OCI-LY1 (cell line): ENCODE results near the gene SLC7A4.

Experiments
- H2AFZ ChIP-seq: fragments of 200-600 bp; sonication (generic), shearing (Covaris generic); 2 replicates; pipeline ENCODE4 v1.6.0; 2014; ENCODE audit warnings: antibody characterized with exemption, mild to moderate bottlenecking, low read length
- H3F3A ChIP-seq: fragments of 200-600 bp; sonication (generic), shearing (Covaris generic); 2 replicates; pipeline ENCODE4 v1.6.0; 2014; ENCODE audit warnings: mild to moderate bottlenecking, antibody characterized with exemption, low read length, moderate library complexity; ENCODE audit not compliant: insufficient read depth
- H3K27ac ChIP-seq: fragments of 200-600 bp; sonication (generic); 2 replicates; pipeline ENCODE4 v1.5.1; 2014; ENCODE audit warnings: low read length, mixed run types, mild to moderate bottlenecking, low read depth; ENCODE audit not compliant: poor library complexity, severe bottlenecking
- H3K27me3 ChIP-seq: fragments of 200-600 bp; sonication (generic); 2 replicates; pipeline ENCODE4 v1.6.0; 2014; ENCODE audit warnings: antibody characterized with exemption, mild to moderate bottlenecking, low read length, moderate library complexity; ENCODE audit not compliant: insufficient read depth
- H3K36me3 ChIP-seq: fragments of 200-600 bp; sonication (generic); 2 replicates; pipeline ENCODE4 v1.6.1; 2014; ENCODE audit warnings: mild to moderate bottlenecking, antibody characterized with exemption, low read length, moderate library complexity, mixed read lengths; ENCODE audit not compliant: insufficient read depth
- H3K4me1 ChIP-seq: fragments of 200-600 bp; sonication (generic); 2 replicates; pipeline ENCODE4 v1.5.1; 2014; ENCODE audit warnings: mild to moderate bottlenecking, low read length, moderate library complexity; ENCODE audit not compliant: insufficient read depth, severe bottlenecking
- H3K4me2 ChIP-seq: fragments of 200-600 bp; sonication (generic), shearing (Covaris generic); 2 replicates; pipeline ENCODE4 v1.6.1; 2014; ENCODE audit warnings: low read length
- H3K4me3 ChIP-seq: fragments of 200-600 bp; sonication (generic); 2 replicates; pipeline ENCODE4 v1.5.1; 2014; ENCODE audit warnings: low read length, low read depth, mild to moderate bottlenecking, mixed read lengths; ENCODE audit not compliant: poor library complexity, severe bottlenecking
- H3K79me2 ChIP-seq: fragments of 200-600 bp; shearing (Covaris generic); 2 replicates; pipeline ENCODE4 v1.6.1; 2016; ENCODE audit warnings: mixed run types, low read length, mixed read lengths; ENCODE audit not compliant: insufficient read depth
- H3K9ac ChIP-seq: fragments of 200-600 bp; sonication (generic), shearing (Covaris generic); 2 replicates; pipeline ENCODE4 v1.6.1; 2014; ENCODE audit warnings: mild to moderate bottlenecking, low read length, mixed read lengths
- H3K9me2 ChIP-seq: fragments of 200-600 bp; sonication (generic), shearing (Covaris generic); 2 replicates; pipeline ENCODE4 v1.6.1; 2014; ENCODE audit warnings: low read depth, mild to moderate bottlenecking, low read length, mixed read lengths
- H3K9me3 ChIP-seq: fragments of 200-600 bp; shearing (Covaris generic); 2 replicates; pipeline ENCODE4 v1.6.1; 2014; ENCODE audit warnings: low read length, mixed read lengths
- H4K20me1 ChIP-seq: fragments of 200-600 bp; sonication (generic), shearing (Covaris generic); 2 replicates; pipeline ENCODE4 v1.6.0; 2016; ENCODE audit warnings: mild to moderate bottlenecking, low read length; ENCODE audit not compliant: insufficient read depth
- EZH2 ChIP-seq: fragments of 200-600 bp; sonication (generic), shearing (Covaris generic); IDR thresholded peaks from 2 replicates; pipeline ENCODE4 v1.8.0; 2017; ENCODE audit warnings: borderline replicate concordance, mixed run types, mild to moderate bottlenecking, antibody characterized with exemption, low read length, moderate library complexity, mixed read lengths
- TF ChIP-seq, protein P1 (sequence below): fragments of 200-600 bp; sonication (generic), shearing (Covaris generic); IDR thresholded peaks from 2 replicates; pipeline ENCODE4 v1.5.1; 2017; ENCODE audit warnings: mild to moderate bottlenecking, antibody characterized with exemption, low read length, moderate library complexity, mixed read lengths

The SLC7A4 gene

DNA sequence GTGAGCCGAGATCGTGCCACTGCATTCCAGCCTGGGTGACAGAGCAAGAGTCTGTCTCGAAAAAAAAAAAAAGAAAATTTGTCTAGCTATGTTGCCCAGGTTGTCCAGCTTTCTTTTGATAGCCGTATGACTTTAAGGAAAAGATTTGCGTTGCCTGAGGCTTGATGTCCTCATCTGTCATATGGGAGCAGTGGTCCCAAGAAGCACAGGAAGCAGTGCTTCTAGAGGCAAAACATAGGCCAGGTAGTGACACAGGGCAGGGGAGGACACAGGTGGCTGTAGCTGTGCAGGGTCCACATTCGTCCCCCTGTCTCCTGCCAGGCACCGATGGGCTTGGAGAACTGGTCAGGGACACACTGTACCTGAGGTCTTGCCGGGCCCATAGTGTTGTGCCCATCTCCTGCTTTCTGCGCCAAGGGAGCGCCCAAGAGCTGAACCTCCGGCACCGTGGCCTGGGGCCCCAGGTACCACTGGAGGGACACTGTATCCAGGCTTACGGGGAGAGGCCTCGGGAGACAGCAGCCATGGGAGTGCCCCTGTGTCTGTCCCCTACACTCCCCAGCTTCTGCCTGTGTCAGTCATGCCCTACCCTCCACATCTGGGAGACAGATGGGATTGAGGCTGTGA, 14.8 kb upstream of the SLC7A4 start:
- Histone ChIP-seq H3K79me2 (no peaks in the 10 kb centered on the region), H3K4me3 (no peak overlapping the region), H4K20me1 (no peaks in the 10 kb centered on the region), H3K9me3 (no peaks in the 10 kb centered on the region), H3K36me3 (no peaks in the 10 kb centered on the region), H3K9ac (no peak overlapping the region), H3K27me3 (0 out of 2 replicates have a peak, but pooled peaks cover 3% of the 10 kb centered on the region), H3K27ac (no peak overlapping the region), H3K4me1 (peaks cover 6% of the 10 kb centered on the region), H2AFZ (no peak overlapping the region), H3F3A (no peaks in the 10 kb centered on the region), H3K4me2 (no peak overlapping the region), H3K9me2 (no peaks in the 10 kb centered on the region)
- TF ChIP-seq, protein P1, sequence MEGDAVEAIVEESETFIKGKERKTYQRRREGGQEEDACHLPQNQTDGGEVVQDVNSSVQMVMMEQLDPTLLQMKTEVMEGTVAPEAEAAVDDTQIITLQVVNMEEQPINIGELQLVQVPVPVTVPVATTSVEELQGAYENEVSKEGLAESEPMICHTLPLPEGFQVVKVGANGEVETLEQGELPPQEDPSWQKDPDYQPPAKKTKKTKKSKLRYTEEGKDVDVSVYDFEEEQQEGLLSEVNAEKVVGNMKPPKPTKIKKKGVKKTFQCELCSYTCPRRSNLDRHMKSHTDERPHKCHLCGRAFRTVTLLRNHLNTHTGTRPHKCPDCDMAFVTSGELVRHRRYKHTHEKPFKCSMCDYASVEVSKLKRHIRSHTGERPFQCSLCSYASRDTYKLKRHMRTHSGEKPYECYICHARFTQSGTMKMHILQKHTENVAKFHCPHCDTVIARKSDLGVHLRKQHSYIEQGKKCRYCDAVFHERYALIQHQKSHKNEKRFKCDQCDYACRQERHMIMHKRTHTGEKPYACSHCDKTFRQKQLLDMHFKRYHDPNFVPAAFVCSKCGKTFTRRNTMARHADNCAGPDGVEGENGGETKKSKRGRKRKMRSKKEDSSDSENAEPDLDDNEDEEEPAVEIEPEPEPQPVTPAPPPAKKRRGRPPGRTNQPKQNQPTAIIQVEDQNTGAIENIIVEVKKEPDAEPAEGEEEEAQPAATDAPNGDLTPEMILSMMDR, result no peak
- no peak for TF ChIP-seq EZH2

DNA sequence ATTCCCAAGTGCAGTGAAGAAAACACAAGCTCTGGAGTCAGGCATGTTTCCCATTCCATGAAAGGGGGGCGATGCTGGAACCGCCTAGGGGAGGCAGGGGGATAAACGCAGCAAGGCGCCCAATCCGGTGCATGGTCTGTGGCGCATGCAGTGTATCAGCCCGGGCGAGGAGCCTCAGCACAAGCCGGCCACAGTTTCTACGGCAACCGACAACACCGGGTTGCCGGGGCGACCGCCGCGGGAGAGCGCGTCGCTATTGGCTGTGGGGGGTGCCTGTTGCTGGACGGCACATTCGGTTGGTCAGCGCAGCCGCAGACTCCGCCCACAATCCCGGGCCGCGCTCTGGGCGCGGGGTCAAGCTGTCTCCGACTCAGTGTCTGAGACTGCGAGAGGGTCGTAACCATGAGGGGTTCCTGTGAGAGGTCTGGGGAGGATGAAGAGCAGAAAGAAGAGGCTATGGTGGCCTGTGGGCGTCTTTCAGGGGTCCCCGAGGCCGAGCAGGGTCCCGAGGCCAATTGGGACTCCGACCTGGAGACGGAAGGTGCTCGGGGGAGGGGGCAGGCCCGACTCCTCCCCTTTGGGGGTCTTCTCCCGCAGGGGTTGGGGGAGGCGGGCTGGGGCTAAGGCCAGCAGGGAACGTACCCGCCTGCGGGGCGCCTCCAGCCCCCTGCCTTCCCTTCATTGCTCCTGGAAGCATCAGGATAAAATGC, 13.4 kb upstream of the SLC7A4 start, which contains the start of gene LRRC74B:
Gene LRRC74B (plus strand): TSS at position 362 of the 710 bp plus-strand sequence. CDS start 41 bp downstream, at position 403.
- no peaks in the 10 kb centered on the region for H3K9me3 ChIP-seq
- H4K20me1 ChIP-seq, result no peaks in the 10 kb centered on the region
- H2AFZ ChIP-seq, result no peak within 1 kb of the TSS
- no peak within 1 kb of the TSS for H3K9ac ChIP-seq
- H3K4me1 ChIP-seq, result peaks cover 6% of the 10 kb centered on the region
- H3K36me3 ChIP-seq, result no peaks in the 10 kb centered on the region
- peak within 1 kb of the TSS; percentile 91 for H3K4me2 ChIP-seq
- no peak within 1 kb of the TSS for H3K27ac ChIP-seq
- H3K27me3 ChIP-seq, result no peaks in the 10 kb centered on the region
- TF ChIP-seq, protein P1, result no peak
- no peak for TF ChIP-seq EZH2
- no peaks in the 10 kb centered on the region for H3K9me2 ChIP-seq
- H3K79me2 ChIP-seq, result no peaks in the 10 kb centered on the region
- peak within 1 kb of the TSS; percentile 61 for H3K4me3 ChIP-seq
- H3F3A ChIP-seq, result no peaks in the 10 kb centered on the region

DNA sequence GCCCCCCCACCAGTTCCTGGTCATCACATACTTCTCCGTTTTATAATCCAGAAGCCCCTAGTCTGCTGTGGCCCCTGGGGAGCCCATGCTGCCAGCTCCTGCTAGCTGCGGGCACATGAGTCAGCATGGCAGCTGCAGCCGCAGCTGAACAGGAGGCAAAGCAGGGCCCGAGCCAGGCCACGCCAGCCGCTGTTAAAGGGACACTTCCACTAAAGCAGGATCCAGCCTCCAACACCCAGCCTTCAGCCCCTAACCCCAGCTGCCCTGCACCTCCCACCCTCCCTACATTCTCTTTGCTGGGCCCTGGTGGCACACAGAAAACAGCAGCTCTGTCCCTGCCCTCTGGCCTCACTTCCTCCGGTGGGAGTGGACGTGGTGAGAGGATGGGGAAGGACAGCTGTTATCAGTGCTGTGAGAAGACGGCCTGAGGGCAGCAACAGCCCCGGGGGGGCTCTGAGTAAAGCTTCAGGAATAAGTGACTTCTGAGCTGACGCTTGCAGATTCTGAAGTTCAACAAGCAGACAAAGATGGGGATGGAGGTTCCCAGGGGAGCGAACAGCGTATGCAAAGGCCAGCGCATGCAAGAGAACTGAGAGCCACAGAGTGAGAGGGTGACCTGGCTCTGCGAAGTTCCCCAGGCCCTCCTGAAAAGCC, 12.7 kb upstream of the SLC7A4 start:
- no peaks in the 10 kb centered on the region for H3K27me3 ChIP-seq
- no peaks in the 10 kb centered on the region for H3F3A ChIP-seq
- no peaks in the 10 kb centered on the region for H3K79me2 ChIP-seq
- no peak overlapping the region for H2AFZ ChIP-seq
- H3K4me1 ChIP-seq, result peaks cover 6% of the 10 kb centered on the region
- peak overlapping the region; percentile 91 for H3K4me2 ChIP-seq
- H3K4me3 ChIP-seq, result peak overlapping the region; percentile 61
- no peaks in the 10 kb centered on the region for H4K20me1 ChIP-seq
- no peak for TF ChIP-seq EZH2
- TF ChIP-seq, protein P1, result no peak
- no peaks in the 10 kb centered on the region for H3K9me2 ChIP-seq
- no peak overlapping the region for H3K9ac ChIP-seq
- no peaks in the 10 kb centered on the region for H3K36me3 ChIP-seq
- H3K27ac ChIP-seq, result no peak overlapping the region
- H3K9me3 ChIP-seq, result no peaks in the 10 kb centered on the region
